HG02884 (cell line): ENCODE data around the gene CNBD2.
"Not testable (repeated sequence)": the region's sequence is repeated elsewhere in the genome, so short reads cannot be mapped to it uniquely, and the experiment has no call there.

Source experiments
- ATAC-seq: cut with Tn5 transposase; IDR thresholded peaks from one replicate; pipeline ENCODE4 v1.9.1; 2021; ENCODE audit warnings: mild to moderate bottlenecking, moderate library complexity; ENCODE audit not compliant: unreplicated experiment

The CNBD2 gene

GRCh38 chr20:35974256-35974655 lies 5.9 kb downstream of the CNBD2 start:
- ATAC-seq: no peak

- no peak for ATAC-seq
These were observed 7.4 kb downstream of the CNBD2 start for GRCh38 chr20:35975576-35976373.

GRCh38 chr20:35978041-35978513 lies 9.7 kb downstream of the CNBD2 start:
- ATAC-seq: no peak

- no peak for ATAC-seq
These were observed 11.2 kb downstream of the CNBD2 start for GRCh38 chr20:35979544-35979943.

GRCh38 chr20:35981969-35982368 lies 13.6 kb downstream of the CNBD2 start:
- ATAC-seq: no peak

- no peak for ATAC-seq
These were observed 16.0 kb downstream of the CNBD2 start for GRCh38 chr20:35984382-35984781.

GRCh38 chr20:35985806-35986205 lies 17.4 kb downstream of the CNBD2 start:
- no peak for ATAC-seq

- ATAC-seq: no peak
These were observed 20.6 kb downstream of the CNBD2 start for GRCh38 chr20:35988910-35989463.

- ATAC-seq: no peak
These were observed 22.9 kb downstream of the CNBD2 start for GRCh38 chr20:35991142-35991771.

GRCh38 chr20:35992713-35993335 lies 24.4 kb downstream of the CNBD2 start:
- no peak for ATAC-seq

GRCh38 chr20:35994994-35995453 lies 26.6 kb downstream of the CNBD2 start:
- ATAC-seq: no peak

GRCh38 chr20:35996492-35996891 lies 28.1 kb downstream of the CNBD2 start:
- ATAC-seq: not testable (repeated sequence)

- ATAC-seq: not testable (repeated sequence)
These were observed 32.9 kb downstream of the CNBD2 start for GRCh38 chr20:36001331-36001730.

GRCh38 chr20:36002855-36003254 lies 34.5 kb downstream of the CNBD2 start:
- ATAC-seq: no peak

- ATAC-seq: no peak
These were observed 35.7 kb downstream of the CNBD2 start for GRCh38 chr20:36004045-36004444.

- no peak for ATAC-seq
These were observed 40.2 kb downstream of the CNBD2 start for GRCh38 chr20:36008461-36009035.

GRCh38 chr20:36010076-36010475 lies 41.7 kb downstream of the CNBD2 start:
- no peak for ATAC-seq

GRCh38 chr20:36010825-36011224 lies 42.4 kb downstream of the CNBD2 start:
- ATAC-seq: no peak

GRCh38 chr20:36015806-36016403 lies 47.5 kb downstream of the CNBD2 start:
- no peak for ATAC-seq

- no peak for ATAC-seq
These were observed 48.9 kb downstream of the CNBD2 start for GRCh38 chr20:36017048-36017951.
